ENCODE measurements around the gene ACOT9.

DNA sequence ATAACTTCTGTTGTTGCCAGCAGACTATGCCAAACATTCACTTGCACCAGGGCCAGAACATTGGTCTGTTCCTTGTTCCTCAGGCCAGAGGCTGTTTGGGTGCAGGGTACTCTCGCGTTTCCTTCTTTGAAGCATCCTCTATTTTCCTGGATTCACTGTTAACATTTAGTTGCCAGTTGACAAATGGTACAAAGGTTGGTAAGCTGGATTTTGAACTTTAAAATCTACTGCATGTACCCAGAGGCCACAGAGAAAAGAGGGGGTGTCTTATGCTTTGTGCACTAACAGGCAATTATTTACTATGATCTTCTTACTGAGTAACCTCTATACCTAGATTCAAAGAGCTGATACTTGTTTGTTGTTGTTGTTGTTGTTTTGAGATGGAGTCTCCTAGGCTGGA, 27.1 kb upstream of the ACOT9 start:
- TF ChIP-seq, protein P1, sequence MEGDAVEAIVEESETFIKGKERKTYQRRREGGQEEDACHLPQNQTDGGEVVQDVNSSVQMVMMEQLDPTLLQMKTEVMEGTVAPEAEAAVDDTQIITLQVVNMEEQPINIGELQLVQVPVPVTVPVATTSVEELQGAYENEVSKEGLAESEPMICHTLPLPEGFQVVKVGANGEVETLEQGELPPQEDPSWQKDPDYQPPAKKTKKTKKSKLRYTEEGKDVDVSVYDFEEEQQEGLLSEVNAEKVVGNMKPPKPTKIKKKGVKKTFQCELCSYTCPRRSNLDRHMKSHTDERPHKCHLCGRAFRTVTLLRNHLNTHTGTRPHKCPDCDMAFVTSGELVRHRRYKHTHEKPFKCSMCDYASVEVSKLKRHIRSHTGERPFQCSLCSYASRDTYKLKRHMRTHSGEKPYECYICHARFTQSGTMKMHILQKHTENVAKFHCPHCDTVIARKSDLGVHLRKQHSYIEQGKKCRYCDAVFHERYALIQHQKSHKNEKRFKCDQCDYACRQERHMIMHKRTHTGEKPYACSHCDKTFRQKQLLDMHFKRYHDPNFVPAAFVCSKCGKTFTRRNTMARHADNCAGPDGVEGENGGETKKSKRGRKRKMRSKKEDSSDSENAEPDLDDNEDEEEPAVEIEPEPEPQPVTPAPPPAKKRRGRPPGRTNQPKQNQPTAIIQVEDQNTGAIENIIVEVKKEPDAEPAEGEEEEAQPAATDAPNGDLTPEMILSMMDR (IDR thresholded peaks at IDR 0.05 in 4 of 5, conservative IDR thresholded peaks at IDR 0.05 in 1 of 5) = no peak
- TF ChIP-seq POLR2A (IDR thresholded peaks at IDR 0.05) = no peak
